SK-N-SH (cell line): Measurements from ENCODE around the gene CASQ1.

ENCODE experiments used
- CHD2 ChIP-seq: fragments of 150-350 bp; IDR thresholded peaks from 2 replicates; pipeline ENCODE4 v1.6.1; 2018; ENCODE audit warnings: low read length; ENCODE audit not compliant: partially characterized antibody
- IRF3 ChIP-seq: fragments of 150-350 bp; IDR thresholded peaks from 2 replicates; pipeline ENCODE4 v1.6.1; 2016; ENCODE audit warnings: mild to moderate bottlenecking, low read depth, low read length
- PBX3 ChIP-seq: IDR thresholded peaks from 2 replicates; pipeline ENCODE4; 2012
- POLR2AphosphoS5 ChIP-seq: IDR thresholded peaks from 2 replicates; pipeline ENCODE4 v1.6.1; 2012; ENCODE audit warnings: low read depth, low read length
- RFX5 ChIP-seq: IDR thresholded peaks from 2 replicates; pipeline ENCODE4 v1.6.1; 2012; ENCODE audit warnings: mild to moderate bottlenecking, improper control_type of control experiment, low read length
- YY1 ChIP-seq: IDR thresholded peaks from 2 replicates; pipeline ENCODE4 v1.4.0; 2012; ENCODE audit warnings: low read depth, mild to moderate bottlenecking
- TF ChIP-seq, protein P1 (sequence below): fragments of 200-600 bp; sonication (generic); IDR thresholded peaks from 2 replicates; pipeline ENCODE4 v1.6.1; 2017; ENCODE audit warnings: antibody characterized with exemption, mild to moderate bottlenecking, moderate library complexity

DNA sequence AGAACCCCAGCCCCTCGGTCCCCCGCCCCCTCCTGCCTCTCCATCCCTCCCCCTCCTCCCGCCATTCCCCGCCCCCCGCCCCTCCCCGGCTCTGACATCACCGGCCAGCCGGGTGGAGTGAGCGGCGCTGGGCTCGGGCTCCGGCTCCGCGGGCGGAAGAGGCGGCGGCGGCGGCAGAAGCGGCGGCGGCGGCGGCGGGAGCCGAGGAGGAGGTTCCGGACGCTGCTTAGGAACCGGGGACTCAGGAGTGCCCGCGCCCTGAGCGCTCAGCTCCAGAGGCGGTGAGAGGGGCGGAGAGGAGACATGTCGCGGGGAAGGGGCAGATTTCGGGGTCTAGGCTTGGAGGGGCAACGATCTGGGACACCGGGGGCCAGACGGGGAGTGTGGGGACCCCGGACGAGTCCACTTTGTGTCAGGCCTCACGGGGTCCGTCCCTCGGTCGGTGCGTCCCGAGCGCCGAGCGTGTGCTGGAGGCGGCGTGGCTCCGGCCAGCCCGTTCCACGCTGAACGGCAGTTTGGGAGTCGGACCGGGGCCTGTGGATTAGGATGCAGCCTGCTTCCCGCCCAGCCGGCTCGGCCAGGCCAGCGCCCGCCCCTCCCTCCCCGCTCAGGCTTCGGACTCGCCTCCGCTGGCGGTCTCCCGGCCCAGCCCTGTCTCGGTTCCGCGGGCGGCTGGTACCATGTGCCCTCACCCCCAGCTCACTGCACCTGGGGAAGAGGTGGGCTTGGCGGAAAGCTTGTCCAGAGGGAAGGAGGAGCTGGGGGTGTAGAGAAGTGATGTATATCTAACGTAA, 15.1 kb downstream of the CASQ1 start, which contains the start of gene PEA15:
- TF ChIP-seq CHD2 (no peak), RFX5 (no peak), IRF3 (no peak), PBX3 (no peak), YY1 (no peak), POLR2AphosphoS5 (no peak; the same call in none of the 2 replicates)
- TF ChIP-seq, protein P1, sequence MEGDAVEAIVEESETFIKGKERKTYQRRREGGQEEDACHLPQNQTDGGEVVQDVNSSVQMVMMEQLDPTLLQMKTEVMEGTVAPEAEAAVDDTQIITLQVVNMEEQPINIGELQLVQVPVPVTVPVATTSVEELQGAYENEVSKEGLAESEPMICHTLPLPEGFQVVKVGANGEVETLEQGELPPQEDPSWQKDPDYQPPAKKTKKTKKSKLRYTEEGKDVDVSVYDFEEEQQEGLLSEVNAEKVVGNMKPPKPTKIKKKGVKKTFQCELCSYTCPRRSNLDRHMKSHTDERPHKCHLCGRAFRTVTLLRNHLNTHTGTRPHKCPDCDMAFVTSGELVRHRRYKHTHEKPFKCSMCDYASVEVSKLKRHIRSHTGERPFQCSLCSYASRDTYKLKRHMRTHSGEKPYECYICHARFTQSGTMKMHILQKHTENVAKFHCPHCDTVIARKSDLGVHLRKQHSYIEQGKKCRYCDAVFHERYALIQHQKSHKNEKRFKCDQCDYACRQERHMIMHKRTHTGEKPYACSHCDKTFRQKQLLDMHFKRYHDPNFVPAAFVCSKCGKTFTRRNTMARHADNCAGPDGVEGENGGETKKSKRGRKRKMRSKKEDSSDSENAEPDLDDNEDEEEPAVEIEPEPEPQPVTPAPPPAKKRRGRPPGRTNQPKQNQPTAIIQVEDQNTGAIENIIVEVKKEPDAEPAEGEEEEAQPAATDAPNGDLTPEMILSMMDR = no peak
